ENCODE measurements around the gene ELFN2.

DNA sequence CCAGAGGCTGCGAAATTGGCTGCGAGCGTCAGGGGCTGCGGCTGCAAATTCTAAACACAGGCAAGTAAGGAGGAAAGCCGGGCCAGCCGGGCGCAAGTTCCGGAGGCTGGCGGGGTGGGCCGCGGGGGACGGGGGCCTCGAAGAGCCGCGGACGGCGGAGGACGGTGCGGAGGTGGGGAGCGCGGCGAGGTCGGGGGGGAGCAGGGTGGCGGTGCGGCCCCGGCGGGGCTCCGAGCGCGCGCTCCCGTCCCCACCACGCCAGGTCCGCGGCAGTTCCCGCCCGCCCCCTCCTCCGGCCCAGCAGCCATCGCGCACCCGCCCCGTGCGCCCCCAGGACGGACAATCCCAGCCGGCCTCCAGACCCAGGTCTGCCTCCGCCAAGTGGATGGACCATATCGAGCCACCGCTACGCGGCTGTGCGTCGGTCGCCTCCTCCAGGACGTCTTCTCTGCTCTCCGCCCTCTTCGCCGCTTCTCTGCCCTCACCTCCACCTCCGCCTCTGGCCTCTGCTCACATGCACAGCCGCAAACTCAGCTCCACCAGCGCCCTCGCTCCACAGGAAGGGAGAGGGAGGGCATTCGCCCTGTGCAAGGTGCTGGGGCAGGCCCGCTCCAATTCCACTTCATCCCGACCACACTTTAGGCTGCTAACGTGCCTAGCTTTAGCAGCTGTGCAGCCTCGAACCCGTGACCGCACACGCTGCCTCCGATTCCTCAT is 7.2 kb downstream of the ELFN2 start:
- TF ChIP-seq POLR2A (IDR thresholded peaks at IDR 0.05; ENCODE audit: low read depth, low read length) (no peak), TAF1 (IDR thresholded peaks at IDR 0.05; ENCODE audit: borderline replicate concordance, low read depth, low read length) (no peak)
